Gastrocnemius medialis (tissue), 4 donors: ENCODE results near the gene ARFGAP1. TPM values are rescaled to one million over a fixed set of nuclear protein-coding genes. Genes with fewer than 3 reads are reported as not detected.

Source experiments
- ATAC-seq, 2 donors: fragments of 150-250 bp; one replicate each; pipeline ENCODE4 v1.9.1; 2016
- DNase-seq, 2 donors: peaks; one replicate each; pipeline ENCODE4 v3.0.0-alpha.2; 2019
- H3K27ac ChIP-seq, 4 donors: fragments of 200-600 bp; sonication (generic); 1 replicate in 1 of 4; 2 replicates in 3 of 4; pipeline ENCODE4 v1.5.1; 2016 to 2018; ENCODE audit warnings: mild to moderate bottlenecking in 2 of 4, moderate library complexity in 1 of 4
- H3K27me3 ChIP-seq, 3 donors: fragments of 200-600 bp; sonication (generic) in 2 of 3; 1 replicate in 1 of 3; 2 replicates in 2 of 3; pipeline versions ENCODE4 v1.5.1 to v1.6.0; 2016 to 2019; ENCODE audit warnings: mild to moderate bottlenecking in 1 of 3, moderate library complexity in 1 of 3
- H3K36me3 ChIP-seq, 2 donors: fragments of 200-600 bp; sonication (generic) in 1 of 2; one replicate each; pipeline ENCODE4 v1.5.1; 2017 to 2018
- H3K4me1 ChIP-seq, 2 donors: fragments of 200-600 bp; sonication (generic) in 1 of 2; one replicate each; pipeline ENCODE4 v1.5.1; 2016 to 2017; ENCODE audit warnings: mild to moderate bottlenecking in 2 of 2
- H3K4me3 ChIP-seq, 4 donors: fragments of 200-600 bp; sonication (generic) in 3 of 4; 1 replicate in 1 of 4; 2 replicates in 3 of 4; pipeline ENCODE4 v1.5.1; 2016 to 2019; ENCODE audit warnings: mild to moderate bottlenecking in 2 of 4
- H3K9me3 ChIP-seq, 3 donors: fragments of 200-600 bp; sonication (generic) in 2 of 3; 1 replicate in 1 of 3; 2 replicates in 2 of 3; pipeline ENCODE4 v1.5.1; 2016 to 2019
- CTCF ChIP-seq, 5 experiments: fragments of 450-650 bp in 3 of 5; fragments of 200-600 bp in 2 of 5; sonication (generic) in 2 of 5; IDR thresholded peaks in 4 of 5; conservative IDR thresholded peaks in 1 of 5; 1 replicate in 4 of 5; 2 replicates in 1 of 5; pipeline ENCODE4 v1.5.1; 2016 to 2019; ENCODE audit warnings: antibody characterized with exemption in 5 of 5, mild to moderate bottlenecking in 3 of 5, moderate library complexity in 3 of 5
- POLR2A ChIP-seq, 2 donors: fragments of 450-650 bp; IDR thresholded peaks; one replicate each; pipeline ENCODE4 v1.6.1; 2017; ENCODE audit warnings: antibody characterized with exemption in 2 of 2, mild to moderate bottlenecking in 2 of 2, moderate library complexity in 2 of 2
- in situ Hi-C, 4 donors: fragments of 200-750 bp; cut with MboI; loops; one replicate each; pipeline versions ENCODE4 v1.15.0 to v1.8.0; 2017; ENCODE audit warnings: low sequenced_read_pairs in 4 of 4
- intact Hi-C: fragments of 100-400 bp; cut with DNase I; formaldehyde crosslinking; loops from one replicate; pipeline ENCODE4 v1.15.1; 2023; ENCODE audit warnings: low total_unique reads
- total RNA-seq, 4 donors: library from RNA; depleted of rRNA; stranded (reverse); fragments of >200 nt; gene quantifications; one replicate each; pipeline versions ENCODE4 v1.1.0 to v1.2.3, GENCODE V29; 2016

The ARFGAP1 gene
- total RNA-seq, 4 donors from 2014 or later = 15.2 to 24.4 (median 18.0) TPM

DNA sequence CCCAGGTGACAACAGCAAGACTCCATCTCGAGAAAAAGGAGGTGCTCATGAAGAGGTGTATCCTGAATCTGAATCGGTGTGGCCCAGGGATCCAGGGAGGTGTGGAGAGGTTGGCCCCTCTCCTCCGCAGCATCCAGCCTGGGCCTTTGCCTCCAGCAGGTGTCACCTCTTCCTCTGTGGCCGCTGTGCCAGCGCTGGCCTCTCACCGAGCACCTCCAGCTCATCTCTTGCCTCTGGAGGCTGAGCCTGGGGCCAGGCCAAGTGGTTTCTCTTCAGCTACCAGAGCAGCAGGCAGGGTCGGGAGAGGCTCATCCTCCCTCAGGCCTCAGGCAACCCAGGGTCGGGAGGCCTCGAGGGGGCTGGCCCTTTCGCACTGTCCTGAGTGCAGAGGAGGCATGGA is 19.2 kb downstream of the ARFGAP1 start:
- Histone ChIP-seq H3K9me3 (no peaks in the 10 kb centered on the region), H3K27ac (no peak overlapping the region), H3K36me3 (peaks cover 0 to 9% of the 10 kb centered on the region in 2 donors), H3K4me3 (no peak overlapping the region), H3K27me3 (peaks cover 22 to 45% (median 30%) of the 10 kb centered on the region in 3 donors), H3K4me1 (no peaks in the 10 kb centered on the region)
- ATAC-seq (no peak), DNase-seq (no peak)
- intact Hi-C loops (no loop called here), in situ Hi-C loops (no loop called here)
- TF ChIP-seq CTCF (IDR thresholded peaks at IDR 0.05 in 4 of 5, conservative IDR thresholded peaks at IDR 0.05 in 1 of 5) (no peak), POLR2A (IDR thresholded peaks at IDR 0.05) (no peak)

GRCh38 chr20:63292292-63292701 is 19.7 kb downstream of the ARFGAP1 start:
- H3K9me3 ChIP-seq = no peaks in the 10 kb centered on the region
- H3K36me3 ChIP-seq = peaks cover 0 to 9% of the 10 kb centered on the region in 2 donors
- ATAC-seq (no peak), DNase-seq (no peak)
- intact Hi-C loops = no loop called here
- H3K27me3 ChIP-seq = peaks cover 27 to 50% (median 35%) of the 10 kb centered on the region in 3 donors
- TF ChIP-seq POLR2A (IDR thresholded peaks at IDR 0.05) (no peak), CTCF (IDR thresholded peaks at IDR 0.05 in 4 of 5, conservative IDR thresholded peaks at IDR 0.05 in 1 of 5) (no peak)
- H3K4me3 ChIP-seq = no peak overlapping the region
- H3K4me1 ChIP-seq = no peaks in the 10 kb centered on the region
- H3K27ac ChIP-seq = no peak overlapping the region
- in situ Hi-C loops = no loop called here

DNA sequence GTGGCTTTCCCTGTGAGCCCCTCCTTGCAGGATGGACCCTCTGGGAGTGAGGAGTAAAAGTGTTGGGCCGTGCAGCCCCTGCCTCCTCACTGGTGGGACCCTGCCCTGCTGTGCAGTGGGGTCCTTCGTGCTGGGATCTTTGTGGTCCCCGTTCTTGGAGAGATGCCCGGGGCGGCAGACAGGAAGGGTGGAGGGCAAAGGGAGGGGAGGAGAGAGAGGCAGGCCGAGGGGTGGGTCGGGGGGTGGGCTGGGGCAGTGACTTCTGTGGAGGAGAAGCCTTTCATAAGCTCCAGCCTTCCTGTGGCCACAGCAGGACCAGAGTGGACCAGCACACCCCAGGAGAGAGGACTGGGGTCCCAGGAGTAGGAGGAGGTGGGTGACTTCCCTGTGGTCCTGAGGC is 20.3 kb downstream of the ARFGAP1 start, which contains the start of gene COL20A1:
Gene COL20A1, plus strand, starts transcription at position 283 of the 400 bp plus-strand sequence. CDS start 1,922 bp downstream, outside the sequence.
- H3K27me3 ChIP-seq = peaks cover 33 to 56% (median 41%) of the 10 kb centered on the region in 3 donors
- no peak within 1 kb of the TSS for H3K4me3 ChIP-seq
- no peak within 1 kb of the TSS for H3K27ac ChIP-seq
- no peak for TF ChIP-seq POLR2A (IDR thresholded peaks at IDR 0.05)
- TF ChIP-seq CTCF (IDR thresholded peaks at IDR 0.05 in 4 of 5, conservative IDR thresholded peaks at IDR 0.05 in 1 of 5) = no peak
- intact Hi-C loops = no loop called here
- DNase-seq = no peak
- in situ Hi-C loops = no loop called here
- no peaks in the 10 kb centered on the region for H3K9me3 ChIP-seq
- H3K36me3 ChIP-seq = peaks cover 0 to 9% of the 10 kb centered on the region in 2 donors
- no peaks in the 10 kb centered on the region for H3K4me1 ChIP-seq
- ATAC-seq = no peak

GRCh38 chr20:63293456-63293855 is 20.8 kb downstream of the ARFGAP1 start:
- Histone ChIP-seq H3K27ac (no peak overlapping the region), H3K4me1 (no peaks in the 10 kb centered on the region), H3K27me3 (peaks cover 37 to 61% (median 46%) of the 10 kb centered on the region in 3 donors), H3K4me3 (no peak overlapping the region), H3K36me3 (peaks cover 0 to 4% of the 10 kb centered on the region in 2 donors), H3K9me3 (no peaks in the 10 kb centered on the region)
- in situ Hi-C loops = no loop called here
- intact Hi-C loops = no loop called here
- TF ChIP-seq POLR2A (IDR thresholded peaks at IDR 0.05) = no peak
- TF ChIP-seq CTCF (IDR thresholded peaks at IDR 0.05 in 4 of 5, conservative IDR thresholded peaks at IDR 0.05 in 1 of 5) = no peak
- ATAC-seq = no peak
- no peak for DNase-seq
